OCI-LY7 (cell line): Measurements from ENCODE around the gene TAT.

ENCODE experiments used
- CTCF ChIP-seq: fragments of 200-600 bp; sonication (generic); conservative IDR thresholded peaks from 2 replicates; pipeline ENCODE4 v1.5.1; 2014; ENCODE audit warnings: mild to moderate bottlenecking, antibody characterized with exemption, low read length, moderate library complexity, mixed read lengths
- EZH2phosphoT487 ChIP-seq: fragments of 200-600 bp; sonication (generic); IDR thresholded peaks from 2 replicates; pipeline ENCODE4 v1.6.1; 2018; ENCODE audit warnings: low read depth, borderline replicate concordance, mild to moderate bottlenecking, mixed run types, antibody characterized with exemption, low read length, moderate library complexity, mixed read lengths

GRCh38 chr16:71593048-71593999 lies 16.4 kb upstream of the TAT start:
- TF ChIP-seq CTCF, result no peak
- TF ChIP-seq EZH2phosphoT487, result no peak
